Endothelial cell of umbilical vein (primary cell): ENCODE data around the gene PTH1R. TPM values are rescaled to one million over a fixed set of nuclear protein-coding genes. Genes with fewer than 3 reads are reported as not detected.

Experiments
- BruUV-seq: library from RNA; stranded (reverse); fragments of 400-500 nt; replicated peaks from 2 replicates; lab custom pipeline; 2021; lab: Mats Ljungman, UMichigan
- CTCF ChIA-PET: fragments of 300-600, 350-600 bp; sonication (Branson Sonifier 250); formaldehyde crosslinking; loops from one replicate; lab custom pipeline; 2021; ENCODE audit warnings: antibody characterized with exemption, inconsistent platforms; lab: Charles Lee
- POLR2A ChIA-PET: fragments of 300-600, 350-600 bp; sonication (Branson Sonifier 250); formaldehyde crosslinking; loops from one replicate; lab custom pipeline; 2021; ENCODE audit warnings: antibody characterized with exemption, inconsistent platforms; lab: Charles Lee
- DNase-seq: peaks from one replicate; pipeline ENCODE4 v3.0.0-alpha.2; 2011; ENCODE audit warnings: low read depth, low spot score
- FAIRE-seq: peaks from 2 replicates; lab custom pipeline; 2011; peaks lifted over from hg19 to GRCh38; lab: Jason Lieb, UNC
- H2AFZ ChIP-seq: 2 replicates; pipeline ENCODE4 v1.6.0; 2012; ENCODE audit warnings: low read depth, low read length, control low read depth, inconsistent platforms
- H3K27ac ChIP-seq: 2 replicates; pipeline ENCODE4 v1.5.1; 2011; ENCODE audit warnings: low read depth, mild to moderate bottlenecking, control low read depth, low read length, moderate library complexity; ENCODE audit not compliant: insufficient read depth
- H3K27me3 ChIP-seq, 2 experiments: 2 replicates each; pipeline versions ENCODE4 v1.6.0 to v1.6.1; 2011; ENCODE audit warnings: low read length in 2 of 2, mixed read lengths in 1 of 2; ENCODE audit not compliant: control insufficient read depth in 2 of 2, insufficient read depth in 2 of 2
- H3K36me3 ChIP-seq, 2 experiments: 2 replicates in 1 of 2; 3 replicates in 1 of 2; pipeline ENCODE4 v1.5.1; 2011; ENCODE audit warnings: low read length in 2 of 2, mild to moderate bottlenecking in 1 of 2, moderate library complexity in 1 of 2; ENCODE audit not compliant: control insufficient read depth in 2 of 2, insufficient read depth in 2 of 2; ENCODE audit errors: extremely low read depth in 1 of 2
- H3K4me1 ChIP-seq: 3 replicates; pipeline ENCODE4 v1.5.1; 2011; ENCODE audit warnings: mild to moderate bottlenecking, low read length; ENCODE audit not compliant: control insufficient read depth, insufficient read depth; ENCODE audit errors: extremely low read depth
- H3K4me2 ChIP-seq: 2 replicates; pipeline ENCODE4 v1.6.1; 2011; ENCODE audit warnings: low read length, control low read depth, mixed read lengths; ENCODE audit not compliant: insufficient read depth
- H3K4me3 ChIP-seq, 3 experiments: fragments of 200-600 bp in 1 of 3; sonication (generic), shearing (Covaris generic) in 1 of 3; replicated peaks in 1 of 3; 2 replicates each; pipeline ENCODE4 v1.5.1; 2011 to 2016; ENCODE audit warnings: control low read depth in 3 of 3, low read length in 3 of 3, mild to moderate bottlenecking in 2 of 3, inconsistent platforms in 1 of 3, low read depth in 1 of 3, moderate library complexity in 1 of 3; ENCODE audit not compliant: insufficient read depth in 1 of 3
- H3K79me2 ChIP-seq: 2 replicates; pipeline ENCODE4 v1.6.0; 2012; ENCODE audit warnings: low read length, inconsistent platforms; ENCODE audit not compliant: control insufficient read depth, insufficient read depth
- H3K9ac ChIP-seq: replicated peaks from 2 replicates; pipeline ENCODE3; 2011; ENCODE audit warnings: low read length, control low read depth; ENCODE audit not compliant: insufficient read depth; ENCODE audit errors: extremely low read depth
- H3K9me1 ChIP-seq: replicated peaks from 3 replicates; pipeline ENCODE4 v1.6.0; 2011; ENCODE audit warnings: mild to moderate bottlenecking, low read length; ENCODE audit not compliant: control insufficient read depth, insufficient read depth; ENCODE audit errors: extremely low read depth
- H3K9me3 ChIP-seq: replicated peaks from 2 replicates; pipeline ENCODE4 v1.5.1; 2012; ENCODE audit warnings: low read length, inconsistent platforms; ENCODE audit not compliant: control insufficient read depth, insufficient read depth
- H4K20me1 ChIP-seq: replicated peaks from 2 replicates; pipeline ENCODE3; 2011; ENCODE audit warnings: mild to moderate bottlenecking, low read length; ENCODE audit not compliant: control insufficient read depth, insufficient read depth; ENCODE audit errors: extremely low read depth
- EZH2 ChIP-seq: IDR thresholded peaks from 2 replicates; pipeline ENCODE4 v1.6.1; 2012; ENCODE audit warnings: borderline replicate concordance, low read depth, mild to moderate bottlenecking, moderate library complexity, low read length, inconsistent platforms; ENCODE audit not compliant: severe bottlenecking
- GATA2 ChIP-seq: IDR thresholded peaks from 2 replicates; pipeline ENCODE4 v1.7.0; 2011; ENCODE audit warnings: low read depth, mild to moderate bottlenecking, moderate library complexity, mixed read lengths, low read length; ENCODE audit not compliant: insufficient read length, insufficient read depth
- MYC ChIP-seq: IDR thresholded peaks from one replicate; pipeline ENCODE4 v1.6.1; 2011; ENCODE audit warnings: mild to moderate bottlenecking, low read depth, low read length
- POLR2AphosphoS5 ChIP-seq: IDR thresholded peaks from 2 replicates; pipeline ENCODE4 v1.6.1; 2012; ENCODE audit warnings: low read depth, mild to moderate bottlenecking, control low read depth, low read length, moderate library complexity; ENCODE audit not compliant: insufficient read depth
- dilution Hi-C: fragments of 300-500 bp; cut with MboI; formaldehyde crosslinking; loops from one replicate; pipeline ENCODE4 v1.15.0; 2019; ENCODE audit warnings: low sequenced_read_pairs; ENCODE audit not compliant: extremely low pct_ligation_motif_present
- intact Hi-C: fragments of 100-400 bp; cut with micrococcal nuclease; formaldehyde crosslinking; loops from one replicate; pipeline ENCODE4 v1.10.0; 2022
- polyA plus RNA-seq, 4 experiments: library from polyadenylated mRNA; depleted of rRNA in 3 of 4; stranded (reverse) in 3 of 4; unstranded in 1 of 4; fragments of >200 nt; gene quantifications; 2 replicates each; pipeline versions ENCODE4 v1.2.1 to v1.2.3, GENCODE V29; 2011 to 2012; ENCODE audit warnings: missing spikeins in 1 of 4
- total RNA-seq: library from RNA; stranded (reverse); gene quantifications from 2 replicates; pipeline ENCODE4 v1.2.3, GENCODE V29; 2021
- TF ChIP-seq, protein P1 (sequence below), 2 donors: IDR thresholded peaks; 1 replicate in 1 of 2; 2 replicates in 1 of 2; pipeline ENCODE4 v1.5.1; 2011; ENCODE audit warnings: low read length in 2 of 2, mild to moderate bottlenecking in 2 of 2, moderate library complexity in 2 of 2, control low read depth in 1 of 2, inconsistent platforms in 1 of 2, low read depth in 1 of 2; ENCODE audit not compliant: insufficient read depth in 1 of 2; ENCODE audit errors: extremely low read depth in 1 of 2
- TF ChIP-seq, protein P2 (sequence below): IDR thresholded peaks from 2 replicates; pipeline ENCODE4 v1.6.1; 2011; ENCODE audit not compliant: insufficient read depth, insufficient read length

Gene PTH1R
- total and polyA plus RNA-seq, 2 donors (not counting 3 experiments of a cell fraction or from before 2014, with no cell fraction given), result 0.08 to 0.46 TPM

- ChIA-PET CTCF (interaction anchor here (0.6 to 3.0 kb wide), 7 partner anchors 10 to 50 kb away, joined by 3 to 29 read pairs (median 5); no protein-coding TSS in a partner anchor), POLR2A (interaction anchor here (2.0 kb wide), 1 partner anchor 14 kb away, joined by 9 read pairs; no protein-coding TSS in a partner anchor)
- Histone ChIP-seq H2AFZ (no peak overlapping the region), H3K9me3 (no peaks in the 10 kb centered on the region), H3K79me2 (peaks cover 90% of the 10 kb centered on the region), H3K27me3 (no peaks in the 10 kb centered on the region), H3K4me3 (no peak overlapping the region), H3K4me1 (peaks cover 62% of the 10 kb centered on the region), H3K9ac (no peak overlapping the region), H3K4me2 (peak overlapping the region; percentile 33), H3K36me3 (no peaks in the 10 kb centered on the region), H4K20me1 (no peaks in the 10 kb centered on the region), H3K9me1 (no peaks in the 10 kb centered on the region), H3K27ac (peak overlapping the region; percentile 39)
- DNase-seq, result no peak
- BruUV-seq, result no TSS peak
- dilution Hi-C loops (no loop called here), intact Hi-C loops (no loop called here)
- TF ChIP-seq MYC (no peak), POLR2AphosphoS5 (peak; percentile 32), EZH2 (no peak), GATA2 (peak; percentile 26)
- TF ChIP-seq, protein P1, sequence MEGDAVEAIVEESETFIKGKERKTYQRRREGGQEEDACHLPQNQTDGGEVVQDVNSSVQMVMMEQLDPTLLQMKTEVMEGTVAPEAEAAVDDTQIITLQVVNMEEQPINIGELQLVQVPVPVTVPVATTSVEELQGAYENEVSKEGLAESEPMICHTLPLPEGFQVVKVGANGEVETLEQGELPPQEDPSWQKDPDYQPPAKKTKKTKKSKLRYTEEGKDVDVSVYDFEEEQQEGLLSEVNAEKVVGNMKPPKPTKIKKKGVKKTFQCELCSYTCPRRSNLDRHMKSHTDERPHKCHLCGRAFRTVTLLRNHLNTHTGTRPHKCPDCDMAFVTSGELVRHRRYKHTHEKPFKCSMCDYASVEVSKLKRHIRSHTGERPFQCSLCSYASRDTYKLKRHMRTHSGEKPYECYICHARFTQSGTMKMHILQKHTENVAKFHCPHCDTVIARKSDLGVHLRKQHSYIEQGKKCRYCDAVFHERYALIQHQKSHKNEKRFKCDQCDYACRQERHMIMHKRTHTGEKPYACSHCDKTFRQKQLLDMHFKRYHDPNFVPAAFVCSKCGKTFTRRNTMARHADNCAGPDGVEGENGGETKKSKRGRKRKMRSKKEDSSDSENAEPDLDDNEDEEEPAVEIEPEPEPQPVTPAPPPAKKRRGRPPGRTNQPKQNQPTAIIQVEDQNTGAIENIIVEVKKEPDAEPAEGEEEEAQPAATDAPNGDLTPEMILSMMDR (IDR thresholded peaks at IDR 0.05; ENCODE audit: extremely low read depth in 1 of 2, insufficient read depth in 1 of 2, low read depth in 1 of 2, low read length in 2 of 2), result no peak
- TF ChIP-seq, protein P2, sequence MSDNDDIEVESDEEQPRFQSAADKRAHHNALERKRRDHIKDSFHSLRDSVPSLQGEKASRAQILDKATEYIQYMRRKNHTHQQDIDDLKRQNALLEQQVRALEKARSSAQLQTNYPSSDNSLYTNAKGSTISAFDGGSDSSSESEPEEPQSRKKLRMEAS, result no peak
- peak; percentile 81 for FAIRE-seq
These were observed 71.5 kb downstream of the PTH1R start for GRCh38 chr3:46948830-46949671.
